ENCODE measurements around the gene NSMCE4A. TPM values are rescaled to one million over a fixed set of nuclear protein-coding genes. Genes with fewer than 3 reads are reported as not detected.
"Not testable (repeated sequence)": the region's sequence is repeated elsewhere in the genome, so short reads cannot be mapped to it uniquely, and the experiment has no call there.

NSMCE4A gene, protein sequence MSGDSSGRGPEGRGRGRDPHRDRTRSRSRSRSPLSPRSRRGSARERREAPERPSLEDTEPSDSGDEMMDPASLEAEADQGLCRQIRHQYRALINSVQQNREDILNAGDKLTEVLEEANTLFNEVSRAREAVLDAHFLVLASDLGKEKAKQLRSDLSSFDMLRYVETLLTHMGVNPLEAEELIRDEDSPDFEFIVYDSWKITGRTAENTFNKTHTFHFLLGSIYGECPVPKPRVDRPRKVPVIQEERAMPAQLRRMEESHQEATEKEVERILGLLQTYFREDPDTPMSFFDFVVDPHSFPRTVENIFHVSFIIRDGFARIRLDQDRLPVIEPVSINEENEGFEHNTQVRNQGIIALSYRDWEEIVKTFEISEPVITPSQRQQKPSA
- total RNA-seq (2014; rRNA removed; shearing (Covaris generic)): 48.8 and 59.1 TPM in 2 replicates

DNA sequence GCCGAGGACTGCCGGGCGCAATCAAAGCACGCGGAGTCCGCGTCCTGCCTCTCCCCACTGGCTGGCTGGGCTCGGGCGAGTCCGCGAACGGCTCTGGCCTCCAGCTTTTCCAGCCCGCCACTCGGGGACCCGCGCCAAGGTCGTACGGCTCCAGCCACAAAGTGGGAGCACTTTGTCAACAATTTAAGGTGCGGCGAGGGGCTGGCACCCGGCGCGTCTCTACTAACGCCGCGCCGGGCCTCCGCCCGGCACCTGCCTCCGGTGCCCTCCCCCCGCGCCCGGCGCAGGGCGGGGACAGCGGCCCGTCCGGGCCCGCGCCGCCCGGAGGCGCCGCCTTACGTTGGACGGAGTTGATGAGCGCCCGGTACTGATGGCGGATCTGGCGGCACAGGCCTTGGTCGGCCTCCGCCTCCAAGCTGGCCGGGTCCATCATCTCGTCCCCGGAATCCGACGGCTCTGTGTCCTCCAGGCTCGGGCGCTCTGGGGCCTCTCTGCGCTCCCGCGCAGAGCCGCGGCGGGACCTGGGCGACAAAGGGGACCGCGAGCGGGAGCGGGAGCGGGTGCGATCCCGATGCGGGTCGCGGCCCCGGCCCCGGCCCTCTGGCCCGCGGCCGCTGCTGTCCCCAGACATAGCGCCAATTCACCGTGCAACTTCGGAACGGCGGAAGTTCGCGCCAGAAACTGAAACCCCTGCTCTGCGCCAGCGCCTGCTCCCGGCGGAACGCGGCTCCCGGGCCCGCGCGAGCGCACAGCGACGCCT is at the start of gene NSMCE4A:
Gene NSMCE4A (minus strand): TSS at position 683 of the 760 bp plus-strand sequence. CDS start 52 bp downstream, at position 631.
- H3K27me3 ChIP-seq (replicated peaks): no peaks in the 10 kb centered on the region
- peaks cover 16% of the 10 kb centered on the region for H3K36me3 ChIP-seq
- peak within 1 kb of the TSS; percentile 86 for H3K27ac ChIP-seq
- peak within 1 kb of the TSS; percentile 92 for H3K4me3 ChIP-seq
- peaks cover 10% of the 10 kb centered on the region; the same call in 1 of the 2 replicates for H3K4me1 ChIP-seq (replicated peaks)
- DNase-seq (ENCODE audit: low read depth in 1 of 2, low spot score in 2 of 2): peak; percentile 76 to 78
- no peaks in the 10 kb centered on the region for H3K9me3 ChIP-seq (replicated peaks)

GRCh38 chr10:122023257-122023656 is 48.2 kb upstream of the NSMCE4A start:
- not testable (repeated sequence) for DNase-seq (ENCODE audit: low read depth in 1 of 2, low spot score in 2 of 2); H3K27ac ChIP-seq

GRCh38 chr10:122022276-122022675 is 47.3 kb upstream of the NSMCE4A start:
- DNase-seq (ENCODE audit: low read depth in 1 of 2, low spot score in 2 of 2): no peak
- Histone ChIP-seq H3K27ac (no peak overlapping the region), H3K36me3 (no peaks in the 10 kb centered on the region), H3K4me3 (no peak overlapping the region), H3K9me3 (replicated peaks) (no peaks in the 10 kb centered on the region), H3K27me3 (replicated peaks) (0 out of 2 replicates have a peak, but pooled peaks cover 3% of the 10 kb centered on the region), H3K4me1 (replicated peaks) (peaks cover 8% of the 10 kb centered on the region; the same call in 1 of the 2 replicates)

More at GRCh38 chr10:122023257-122023656, 48.2 kb upstream of the NSMCE4A start:
- H3K36me3 ChIP-seq; H3K4me3 ChIP-seq; H3K9me3 ChIP-seq (replicated peaks); H3K4me1 ChIP-seq (replicated peaks); H3K27me3 ChIP-seq (replicated peaks): not testable (repeated sequence)

DNA sequence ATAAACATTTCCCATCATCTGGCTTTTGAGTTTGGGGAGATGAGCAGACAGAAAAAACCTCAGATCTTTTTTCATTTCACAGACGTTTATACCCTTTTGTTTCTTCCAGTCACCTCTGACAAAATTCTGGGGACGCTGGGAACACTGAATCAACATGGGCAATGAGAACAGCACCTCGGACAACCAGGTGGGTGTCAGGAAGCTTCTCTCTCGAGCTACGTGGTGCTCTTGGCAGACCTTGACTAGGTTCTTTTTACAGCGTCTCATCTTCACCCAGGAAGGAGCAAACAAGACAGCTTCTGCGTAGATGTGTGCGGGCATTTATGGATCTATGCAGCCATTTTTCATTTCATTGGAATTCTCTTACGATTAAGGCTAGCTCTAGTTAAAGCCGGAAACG is 46.8 kb upstream of the NSMCE4A start:
- no peaks in the 10 kb centered on the region for H3K36me3 ChIP-seq
- H3K27ac ChIP-seq: no peak overlapping the region
- peaks cover 8% of the 10 kb centered on the region; the same call in 1 of the 2 replicates for H3K4me1 ChIP-seq (replicated peaks)
- no peak for DNase-seq (ENCODE audit: low read depth in 1 of 2, low spot score in 2 of 2)
- H3K4me3 ChIP-seq: no peak overlapping the region
- 0 out of 2 replicates have a peak, but pooled peaks cover 3% of the 10 kb centered on the region for H3K27me3 ChIP-seq (replicated peaks)
- H3K9me3 ChIP-seq (replicated peaks): no peaks in the 10 kb centered on the region

DNA sequence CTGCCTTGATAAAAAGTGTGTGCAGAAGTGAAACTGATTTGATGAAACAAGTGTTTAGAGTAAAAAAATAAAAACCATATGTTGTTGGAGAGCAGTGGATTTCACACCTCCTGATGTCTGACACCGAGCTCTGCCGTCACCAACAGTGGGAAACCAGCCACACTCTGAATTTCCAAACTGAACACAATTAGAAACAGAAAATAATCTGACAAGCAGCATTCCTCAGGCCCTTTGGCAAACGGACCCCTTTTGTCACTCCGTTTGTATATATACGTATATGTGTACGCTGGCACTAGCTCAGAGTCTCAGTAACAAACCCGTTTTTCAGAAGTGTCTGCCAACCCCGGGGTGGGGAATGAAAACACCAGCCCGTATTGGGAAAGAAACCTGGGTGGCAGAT is 46.4 kb upstream of the NSMCE4A start:
- peak overlapping the region; percentile 9 for H3K4me3 ChIP-seq
- 0 out of 2 replicates have a peak, but pooled peaks cover under 1% of the 10 kb centered on the region for H3K27me3 ChIP-seq (replicated peaks)
- no peak for DNase-seq (ENCODE audit: low read depth in 1 of 2, low spot score in 2 of 2)

GRCh38 chr10:122020226-122020625 is 45.2 kb upstream of the NSMCE4A start:
- Histone ChIP-seq H3K36me3 (no peaks in the 10 kb centered on the region), H3K27me3 (replicated peaks) (no peaks in the 10 kb centered on the region), H3K4me3 (no peak overlapping the region), H3K4me1 (replicated peaks) (peaks cover 8% of the 10 kb centered on the region; the same call in 1 of the 2 replicates), H3K9me3 (replicated peaks) (no peaks in the 10 kb centered on the region), H3K27ac (no peak overlapping the region)
- no peak for DNase-seq (ENCODE audit: low read depth in 1 of 2, low spot score in 2 of 2)

More for the DNA sequence above, 46.4 kb upstream of the NSMCE4A start:
- H3K27ac ChIP-seq: no peak overlapping the region
- no peaks in the 10 kb centered on the region for H3K36me3 ChIP-seq
- no peaks in the 10 kb centered on the region for H3K9me3 ChIP-seq (replicated peaks)
- peaks cover 8% of the 10 kb centered on the region; the same call in 1 of the 2 replicates for H3K4me1 ChIP-seq (replicated peaks)

- no peaks in the 10 kb centered on the region for H3K36me3 ChIP-seq
- no peak overlapping the region for H3K4me3 ChIP-seq
- H3K27ac ChIP-seq: no peak overlapping the region
- no peak for DNase-seq (ENCODE audit: low read depth in 1 of 2, low spot score in 2 of 2)
- no peaks in the 10 kb centered on the region for H3K27me3 ChIP-seq (replicated peaks)
- H3K4me1 ChIP-seq (replicated peaks): peaks cover 8% of the 10 kb centered on the region; the same call in 1 of the 2 replicates
- no peaks in the 10 kb centered on the region for H3K9me3 ChIP-seq (replicated peaks)
Observed at GRCh38 chr10:122019414-122019975, 44.5 kb upstream of the NSMCE4A start.

GRCh38 chr10:122018951-122019413 is 44.0 kb upstream of the NSMCE4A start:
- Histone ChIP-seq H3K4me3 (no peak overlapping the region), H3K27ac (no peak overlapping the region), H3K27me3 (replicated peaks) (no peaks in the 10 kb centered on the region), H3K36me3 (no peaks in the 10 kb centered on the region), H3K4me1 (replicated peaks) (peaks cover 8% of the 10 kb centered on the region; the same call in 1 of the 2 replicates), H3K9me3 (replicated peaks) (no peaks in the 10 kb centered on the region)
- DNase-seq (ENCODE audit: low read depth in 1 of 2, low spot score in 2 of 2): no peak

DNA sequence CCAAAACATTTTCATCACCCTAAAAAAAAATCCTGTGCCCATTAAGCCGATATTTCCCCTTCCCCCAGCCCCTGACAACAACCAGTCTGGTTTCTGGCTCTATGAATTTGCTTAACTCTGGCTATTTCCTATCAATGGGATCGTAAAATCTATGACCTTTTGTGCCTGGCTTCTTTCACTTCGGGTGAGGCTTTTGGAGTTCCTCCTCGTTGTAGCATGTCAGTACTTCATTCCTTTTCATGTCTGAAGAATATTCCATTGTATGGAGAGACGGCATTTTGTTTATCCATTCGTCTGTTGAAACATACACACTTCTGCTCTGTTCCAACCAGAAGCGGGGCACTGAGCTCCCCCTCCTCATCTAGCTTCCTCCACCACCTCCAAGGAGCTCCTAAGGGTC is 43.5 kb upstream of the NSMCE4A start:
- H3K36me3 ChIP-seq: no peaks in the 10 kb centered on the region
- peaks cover 8% of the 10 kb centered on the region; the same call in 1 of the 2 replicates for H3K4me1 ChIP-seq (replicated peaks)
- no peak for DNase-seq (ENCODE audit: low read depth in 1 of 2, low spot score in 2 of 2)
- no peak overlapping the region for H3K4me3 ChIP-seq
- no peaks in the 10 kb centered on the region for H3K9me3 ChIP-seq (replicated peaks)
- H3K27ac ChIP-seq: no peak overlapping the region
- no peaks in the 10 kb centered on the region for H3K27me3 ChIP-seq (replicated peaks)

GRCh38 chr10:122017926-122018325 is 42.9 kb upstream of the NSMCE4A start:
- DNase-seq (ENCODE audit: low read depth in 1 of 2, low spot score in 2 of 2); H3K4me1 ChIP-seq (replicated peaks); H3K27ac ChIP-seq; H3K36me3 ChIP-seq; H3K4me3 ChIP-seq; H3K9me3 ChIP-seq (replicated peaks); H3K27me3 ChIP-seq (replicated peaks): not testable (repeated sequence)

- DNase-seq (ENCODE audit: low read depth in 1 of 2, low spot score in 2 of 2): no peak
- Histone ChIP-seq H3K27ac (no peak overlapping the region), H3K9me3 (replicated peaks) (no peaks in the 10 kb centered on the region), H3K36me3 (no peaks in the 10 kb centered on the region), H3K4me1 (replicated peaks) (no peaks in the 10 kb centered on the region), H3K4me3 (no peak overlapping the region), H3K27me3 (replicated peaks) (no peaks in the 10 kb centered on the region)
Observed at GRCh38 chr10:122014652-122015248, 39.7 kb upstream of the NSMCE4A start.

GRCh38 chr10:122013311-122013780 is 38.3 kb upstream of the NSMCE4A start:
- Histone ChIP-seq H3K9me3 (replicated peaks) (no peaks in the 10 kb centered on the region), H3K4me3 (no peak overlapping the region), H3K27ac (no peak overlapping the region), H3K4me1 (replicated peaks) (no peaks in the 10 kb centered on the region), H3K27me3 (replicated peaks) (no peaks in the 10 kb centered on the region), H3K36me3 (no peaks in the 10 kb centered on the region)
- no peak for DNase-seq (ENCODE audit: low read depth in 1 of 2, low spot score in 2 of 2)

DNA sequence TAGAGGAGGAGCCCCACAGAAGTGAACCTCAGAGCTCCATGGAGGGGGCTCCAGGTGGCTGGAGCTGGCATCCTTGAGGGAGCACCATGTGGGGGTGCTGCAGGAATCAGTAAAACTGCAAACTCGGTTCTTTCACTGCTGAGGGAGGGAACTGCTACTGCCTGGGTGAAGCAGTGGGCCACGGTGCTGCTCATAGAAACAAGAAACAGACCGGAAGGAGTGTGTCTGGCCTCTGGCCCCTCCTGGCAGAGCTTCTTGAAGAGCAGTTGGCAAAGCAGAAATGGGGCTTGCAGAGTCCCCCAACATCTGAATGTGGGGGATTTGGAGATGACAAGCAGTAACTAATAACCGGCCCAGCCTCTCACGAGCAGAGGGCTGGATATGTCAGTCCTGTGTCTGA is 37.7 kb upstream of the NSMCE4A start:
- Histone ChIP-seq H3K4me1 (replicated peaks) (no peaks in the 10 kb centered on the region), H3K36me3 (no peaks in the 10 kb centered on the region), H3K9me3 (replicated peaks) (no peaks in the 10 kb centered on the region), H3K27ac (no peak overlapping the region), H3K4me3 (no peak overlapping the region), H3K27me3 (replicated peaks) (no peaks in the 10 kb centered on the region)
- DNase-seq (ENCODE audit: low read depth in 1 of 2, low spot score in 2 of 2): no peak
